HG03064 (cell line): ENCODE data around the gene DCUN1D2.
"Not testable (repeated sequence)": the region's sequence is repeated elsewhere in the genome, so short reads cannot be mapped to it uniquely, and the experiment has no call there.

Source experiments
- ATAC-seq: cut with Tn5 transposase; IDR thresholded peaks from one replicate; pipeline ENCODE4 v1.9.1; 2021; ENCODE audit warnings: low read depth; ENCODE audit not compliant: unreplicated experiment

DCUN1D2 gene

GRCh38 chr13:113449693-113450347 lies 40.7 kb downstream of the DCUN1D2 start:
- no peak for ATAC-seq

- no peak for ATAC-seq
Observed at GRCh38 chr13:113448885-113449692, 41.4 kb downstream of the DCUN1D2 start.

GRCh38 chr13:113448545-113448884 lies 42.0 kb downstream of the DCUN1D2 start:
- ATAC-seq: no peak

GRCh38 chr13:113447596-113447995 lies 42.9 kb downstream of the DCUN1D2 start:
- no peak for ATAC-seq

- no peak for ATAC-seq
Observed at GRCh38 chr13:113446488-113446854, 44.0 kb downstream of the DCUN1D2 start.

GRCh38 chr13:113445791-113446487 lies 44.6 kb downstream of the DCUN1D2 start:
- peak; percentile 71 for ATAC-seq

- ATAC-seq: no peak
Observed at GRCh38 chr13:113443991-113444390, 46.5 kb downstream of the DCUN1D2 start.

GRCh38 chr13:113442985-113443362 lies 47.5 kb downstream of the DCUN1D2 start:
- no peak for ATAC-seq

GRCh38 chr13:113442354-113442984 lies 48.0 kb downstream of the DCUN1D2 start:
- no peak for ATAC-seq

- ATAC-seq: no peak
Observed at GRCh38 chr13:113441661-113442060, 48.9 kb downstream of the DCUN1D2 start.

- no peak for ATAC-seq
Observed at GRCh38 chr13:113437408-113438010, 53.0 kb downstream of the DCUN1D2 start.

GRCh38 chr13:113436866-113437265 lies 53.6 kb downstream of the DCUN1D2 start:
- ATAC-seq: not testable (repeated sequence)

- ATAC-seq: not testable (repeated sequence)
Observed at GRCh38 chr13:113435907-113436306, 54.6 kb downstream of the DCUN1D2 start.

- no peak for ATAC-seq
Observed at GRCh38 chr13:113433391-113433916, 57.1 kb downstream of the DCUN1D2 start.

GRCh38 chr13:113432506-113433270 lies 57.8 kb downstream of the DCUN1D2 start:
- ATAC-seq: no peak

GRCh38 chr13:113431171-113431570 lies 59.3 kb downstream of the DCUN1D2 start:
- no peak for ATAC-seq

GRCh38 chr13:113430378-113431110 lies 60.0 kb downstream of the DCUN1D2 start:
- ATAC-seq: no peak

- no peak for ATAC-seq
Observed at GRCh38 chr13:113429608-113429985, 60.9 kb downstream of the DCUN1D2 start.
